ENCODE measurements around the gene CAD. TPM values are rescaled to one million over a fixed set of nuclear protein-coding genes. Genes with fewer than 3 reads are reported as not detected.
A peak's percentile ranks its signal among the peaks of the same experiment; 100 is the strongest.

Gene CAD
- polyA plus RNA-seq, 2 of the 4 experiments (the other 2 are of a cell fraction) = 50.5 to 69.3 TPM

- Histone ChIP-seq H3K27ac (no peak overlapping the region), H3K4me2 (no peak overlapping the region), H3K9me3 (no peaks in the 10 kb centered on the region), H3K4me1 (peaks cover 11% of the 10 kb centered on the region), H3K4me3 (no peak overlapping the region)
- CTCF ChIA-PET = interaction anchor here (0.9 to 16.3 kb wide), 4 partner anchors 20 to 98 kb away, joined by 3 to 205 read pairs (median 4); partner anchors contain the start of genes DNAJC5G and TRIM54
- WGBS (ENCODE audit: missing lambda C conversion rate) = 86% methylated on average over 10 of the region's 10 CpGs
- TF ChIP-seq RARB (CRISPR knock-in tag; IDR thresholded peaks at IDR 0.05) = no peak
- no peak for TF ChIP-seq EP300 (IDR thresholded peaks at IDR 0.05)
- no peak for TF ChIP-seq EHF (CRISPR knock-in tag; IDR thresholded peaks at IDR 0.05)
- TF ChIP-seq RNF2 (IDR thresholded peaks at IDR 0.05; ENCODE audit: borderline replicate concordance, low read depth) = no peak
- no peak for TF ChIP-seq PBX3 (IDR thresholded peaks at IDR 0.05)
- TF ChIP-seq POLR2AphosphoS2 (conservative IDR thresholded peaks at IDR 0.05; ENCODE audit: low read length) = no peak
- no peak for TF ChIP-seq FOSB (CRISPR knock-in tag; IDR thresholded peaks at IDR 0.05)
- TF ChIP-seq CHD4 (IDR thresholded peaks at IDR 0.05; ENCODE audit: borderline replicate concordance) = no peak
- no peak for TF ChIP-seq EHMT2 (IDR thresholded peaks at IDR 0.05; ENCODE audit: low read depth)
- TF ChIP-seq GATA3 (IDR thresholded peaks at IDR 0.05; ENCODE audit: borderline replicate concordance) = no peak
- TF ChIP-seq ELK1 (IDR thresholded peaks at IDR 0.05; ENCODE audit: low read depth, low read length) = no peak
- TF ChIP-seq CBX8 (IDR thresholded peaks at IDR 0.05) = no peak
- TF ChIP-seq POLR2A (IDR thresholded peaks at IDR 0.05; ENCODE audit: low read length) = no peak
- TF ChIP-seq JUN (IDR thresholded peaks at IDR 0.05) = no peak
- TF ChIP-seq HOXB5 (CRISPR knock-in tag; IDR thresholded peaks at IDR 0.05) = no peak
- FAIRE-seq = no peak
- DNase-seq (ENCODE audit: low read depth in 1 of 2, low spot score in 1 of 2) = no peak
- POLR2A ChIA-PET = no interaction called here
- no peak for ATAC-seq
These were observed 27.9 kb downstream of the CAD start for GRCh38 chr2:27245116-27245515.

GRCh38 chr2:27245626-27246025 lies 28.5 kb downstream of the CAD start:
- TF ChIP-seq SMC3 (IDR thresholded peaks at IDR 0.05) (no peak), NFE2L2 (conservative IDR thresholded peaks at IDR 0.05; ENCODE audit: low read length) (no peak)
- H3K4me3 ChIP-seq = no peak overlapping the region
- H3K9me3 ChIP-seq = no peaks in the 10 kb centered on the region
- FAIRE-seq (no peak), DNase-seq (ENCODE audit: low read depth in 1 of 2, low spot score in 1 of 2) (no peak), ATAC-seq (no peak)
- no peak overlapping the region for H3K4me2 ChIP-seq
- ChIA-PET POLR2A (no interaction called here), CTCF (interaction anchor here (1.0 to 16.3 kb wide), 5 partner anchors 8 to 98 kb away, joined by 3 to 205 read pairs (median 4); partner anchors contain the start of genes DNAJC5G and TRIM54)
- H3K27ac ChIP-seq = no peak overlapping the region
- peaks cover 15% of the 10 kb centered on the region for H3K4me1 ChIP-seq
- 93% methylated on average over 4 of the region's 4 CpGs for WGBS (ENCODE audit: missing lambda C conversion rate)

GRCh38 chr2:27247893-27248292 lies 30.7 kb downstream of the CAD start:
- ATAC-seq (no peak; a peak in 1 of 6 replicates), DNase-seq (ENCODE audit: low read depth in 1 of 2, low spot score in 1 of 2) (no peak), FAIRE-seq (no peak)
- CTCF ChIA-PET = interaction anchor here (0.8 to 16.3 kb wide), 12 partner anchors 10 to 286 kb away, joined by 3 to 205 read pairs (median 6); partner anchors contain the start of genes DNAJC5G, SLC30A3 and TRIM54
- Histone ChIP-seq H3K4me3 (no peak overlapping the region), H3K4me2 (no peak overlapping the region), H3K4me1 (peaks cover 15% of the 10 kb centered on the region), H3K27ac (no peak overlapping the region), H3K9me3 (no peaks in the 10 kb centered on the region)
- TF ChIP-seq HOXA7 (CRISPR knock-in tag; IDR thresholded peaks at IDR 0.05) (0 out of 2 replicates have a peak, but pooled peaks have one; percentile 56), GATA3 (IDR thresholded peaks at IDR 0.05; ENCODE audit: borderline replicate concordance) (no peak), HOXB13 (CRISPR knock-in tag; IDR thresholded peaks at IDR 0.05; ENCODE audit: low read depth) (no peak), FOSL2 (IDR thresholded peaks at IDR 0.05) (no peak), FOSL2 (CRISPR knock-in tag; IDR thresholded peaks at IDR 0.05) (no peak)
- POLR2A ChIA-PET = interaction anchor here (1.3 kb wide), 1 partner anchor 55 kb away, joined by 8 read pairs; no protein-coding TSS in a partner anchor
- 67% methylated on average over 4 of the region's 4 CpGs for WGBS (ENCODE audit: missing lambda C conversion rate)

Data from A549 (cell line).